ENCODE measurements around the gene PCDHA5.
A peak's percentile ranks its signal among the peaks of the same experiment; 100 is the strongest.

The PCDHA5 gene

DNA sequence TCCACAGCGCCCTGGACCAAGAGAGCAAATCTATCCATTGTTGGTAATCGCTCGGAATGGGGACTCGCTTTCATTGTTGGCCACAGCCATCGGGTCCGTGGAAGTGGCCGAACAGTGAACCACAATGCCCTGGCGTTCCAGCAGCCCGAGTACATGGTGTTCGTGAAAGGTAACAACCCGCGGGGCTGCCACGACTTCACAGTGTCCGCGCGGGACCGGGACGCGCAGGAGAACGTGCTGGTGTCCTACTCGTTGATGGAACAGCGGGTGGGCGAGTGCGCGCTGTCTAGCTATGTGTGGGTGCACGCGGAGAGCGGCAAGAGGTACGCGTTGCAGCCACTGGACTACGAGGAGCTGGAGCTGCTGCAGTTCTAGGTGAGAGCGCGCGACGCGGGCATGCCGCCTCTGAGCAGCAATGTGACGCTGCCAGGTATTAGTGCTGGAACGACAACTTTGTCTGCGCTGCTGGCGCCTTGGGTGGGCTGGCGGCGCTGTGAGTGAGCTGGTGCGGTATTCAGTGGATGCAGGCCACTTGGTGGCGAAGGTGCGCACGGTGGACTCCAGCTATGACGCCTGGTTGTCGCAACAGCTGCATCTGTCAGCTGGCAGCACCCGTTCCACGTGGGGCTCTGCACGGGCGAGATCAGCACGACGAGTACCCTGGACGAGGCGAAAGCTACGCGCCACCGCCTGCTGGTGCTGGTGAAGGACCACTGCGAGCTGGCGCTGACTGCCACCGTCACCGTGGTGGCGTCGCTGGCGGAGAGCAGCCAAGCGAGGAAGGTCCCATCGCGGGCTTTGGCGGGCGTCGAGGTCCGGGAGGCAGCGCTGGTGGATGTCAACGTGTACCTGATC, 41.3 kb downstream of the PCDHA5 start:
- DNase-seq (ENCODE audit: low read depth in 2 of 2) = no peak
- no peak for TF ChIP-seq CTCF (IDR thresholded peaks at IDR 0.05; ENCODE audit: low read depth, low read length)

DNA sequence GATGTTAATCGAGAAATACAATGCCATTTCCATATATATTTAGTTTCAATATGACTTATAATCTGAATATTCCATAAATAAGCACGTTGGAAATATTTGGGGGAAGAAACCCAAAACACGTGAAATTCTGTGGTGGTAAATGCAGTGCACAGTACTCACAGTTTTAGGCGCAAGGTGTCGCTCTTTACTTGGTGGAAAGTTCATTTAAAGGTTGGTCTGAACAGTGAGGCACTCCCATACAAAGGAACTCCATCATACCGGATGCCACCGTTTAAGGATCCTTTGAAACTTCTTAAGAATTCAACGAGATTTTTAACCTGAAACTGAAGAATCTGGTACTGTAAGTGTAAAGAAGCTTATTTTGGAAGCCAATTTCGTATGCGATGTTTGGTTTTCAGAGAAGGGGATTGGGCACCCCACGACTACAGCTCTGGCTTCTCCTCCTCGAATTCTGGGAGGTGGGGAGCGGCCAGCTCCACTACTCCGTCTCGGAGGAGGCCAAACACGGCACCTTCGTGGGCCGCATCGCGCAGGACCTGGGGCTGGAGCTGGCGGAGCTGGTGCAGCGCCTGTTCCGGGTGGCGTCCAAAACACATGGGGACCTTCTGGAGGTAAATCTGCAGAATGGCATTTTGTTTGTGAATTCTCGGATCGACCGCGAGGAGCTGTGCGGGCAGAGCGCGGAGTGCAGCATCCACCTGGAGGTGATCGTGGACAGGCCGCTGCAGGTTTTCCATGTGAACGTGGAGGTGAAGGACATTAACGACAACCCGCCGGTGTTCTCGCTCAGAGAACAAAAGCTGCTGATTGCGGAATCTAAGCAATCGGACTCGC, 47.5 kb downstream of the PCDHA5 start, which contains the start of gene PCDHA11:
TSS of gene PCDHA11 (plus strand) at position 237 of the 834 bp plus-strand sequence. CDS start at position 384, 147 bp downstream.
- no peak within 1 kb of the TSS for H3K4me3 ChIP-seq (replicated peaks in 1 of 2; ENCODE audit: low read depth in 2 of 2, low read length in 2 of 2)
- DNase-seq (ENCODE audit: low read depth in 2 of 2) = peak in 1 of 2 donors; percentile 10
- peak; percentile 20 for TF ChIP-seq CTCF (IDR thresholded peaks at IDR 0.05; ENCODE audit: low read depth, low read length)

More for the DNA sequence above, 41.3 kb downstream of the PCDHA5 start:
- H3K4me3 ChIP-seq (replicated peaks in 1 of 2; ENCODE audit: low read depth in 2 of 2, low read length in 2 of 2) = no peak overlapping the region

DNA sequence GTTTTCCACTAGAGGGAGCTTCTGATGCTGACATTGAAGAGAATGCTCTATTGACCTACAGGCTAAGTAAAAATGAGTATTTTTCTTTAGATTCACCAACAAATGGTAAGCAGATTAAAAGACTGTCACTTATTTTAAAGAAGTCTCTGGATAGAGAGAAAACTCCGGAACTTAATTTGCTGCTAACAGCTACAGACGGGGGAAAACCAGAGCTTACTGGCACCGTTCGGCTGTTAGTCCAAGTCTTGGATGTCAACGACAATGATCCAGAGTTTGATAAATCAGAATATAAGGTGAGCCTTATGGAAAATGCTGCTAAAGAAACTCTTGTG, 48.1 kb downstream of the PCDHA5 start:
- no peak for TF ChIP-seq CTCF (IDR thresholded peaks at IDR 0.05; ENCODE audit: low read depth, low read length)
- H3K4me3 ChIP-seq (replicated peaks in 1 of 2; ENCODE audit: low read depth in 2 of 2, low read length in 2 of 2) = no peak overlapping the region
- DNase-seq (ENCODE audit: low read depth in 2 of 2) = peak in 1 of 2 donors; percentile 33

- H3K4me3 ChIP-seq (replicated peaks in 1 of 2; ENCODE audit: low read depth in 2 of 2, low read length in 2 of 2) = no peak overlapping the region
- TF ChIP-seq CTCF (IDR thresholded peaks at IDR 0.05; ENCODE audit: low read depth, low read length) = no peak
- no peak for DNase-seq (ENCODE audit: low read depth in 2 of 2)
These were observed 49.1 kb downstream of the PCDHA5 start for GRCh38 chr5:140870221-140871201.

Measured in cardiac fibroblast (primary cell).